ENCODE measurements around the gene CBFA2T3. TPM values are rescaled to one million over a fixed set of nuclear protein-coding genes. Genes with fewer than 3 reads are reported as not detected.

The CBFA2T3 gene
- polyA plus RNA-seq, 1 experiment = not detected

DNA sequence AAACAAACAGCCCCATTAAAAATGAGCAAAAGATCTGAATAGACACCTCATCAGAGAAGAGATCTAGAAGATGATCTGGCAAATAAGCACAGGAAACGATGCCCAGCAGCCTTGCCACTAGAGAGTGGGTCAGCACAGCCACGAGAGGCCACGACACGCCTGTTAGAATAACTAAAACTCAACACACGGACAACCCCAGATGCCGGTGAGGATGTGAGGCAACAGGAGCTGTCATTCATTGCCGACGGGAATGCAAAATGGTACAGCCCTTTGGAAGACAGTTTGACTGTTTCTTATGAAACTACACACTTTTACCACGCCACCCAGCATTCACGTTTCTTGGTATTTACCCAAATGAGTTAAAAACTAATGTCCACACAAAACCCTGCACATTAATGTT, 31.5 kb downstream of the CBFA2T3 start:
- ChIA-PET CTCF (interaction anchor here (0.6 kb wide), 1 partner anchor 198 kb away, joined by 4 read pairs; no protein-coding TSS in a partner anchor), POLR2A (no interaction called here)
- H3K27ac ChIP-seq (ENCODE audit: low read depth, low read length) = no peak overlapping the region
- TF ChIP-seq, protein P1, sequence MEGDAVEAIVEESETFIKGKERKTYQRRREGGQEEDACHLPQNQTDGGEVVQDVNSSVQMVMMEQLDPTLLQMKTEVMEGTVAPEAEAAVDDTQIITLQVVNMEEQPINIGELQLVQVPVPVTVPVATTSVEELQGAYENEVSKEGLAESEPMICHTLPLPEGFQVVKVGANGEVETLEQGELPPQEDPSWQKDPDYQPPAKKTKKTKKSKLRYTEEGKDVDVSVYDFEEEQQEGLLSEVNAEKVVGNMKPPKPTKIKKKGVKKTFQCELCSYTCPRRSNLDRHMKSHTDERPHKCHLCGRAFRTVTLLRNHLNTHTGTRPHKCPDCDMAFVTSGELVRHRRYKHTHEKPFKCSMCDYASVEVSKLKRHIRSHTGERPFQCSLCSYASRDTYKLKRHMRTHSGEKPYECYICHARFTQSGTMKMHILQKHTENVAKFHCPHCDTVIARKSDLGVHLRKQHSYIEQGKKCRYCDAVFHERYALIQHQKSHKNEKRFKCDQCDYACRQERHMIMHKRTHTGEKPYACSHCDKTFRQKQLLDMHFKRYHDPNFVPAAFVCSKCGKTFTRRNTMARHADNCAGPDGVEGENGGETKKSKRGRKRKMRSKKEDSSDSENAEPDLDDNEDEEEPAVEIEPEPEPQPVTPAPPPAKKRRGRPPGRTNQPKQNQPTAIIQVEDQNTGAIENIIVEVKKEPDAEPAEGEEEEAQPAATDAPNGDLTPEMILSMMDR (IDR thresholded peaks at IDR 0.05; ENCODE audit: low read depth, low read length) = no peak
- no peak overlapping the region for H3K4me3 ChIP-seq (ENCODE audit: low read depth, low read length)
- peaks cover 26% of the 10 kb centered on the region for H3K27me3 ChIP-seq (ENCODE audit: control insufficient read depth, insufficient read depth, low read length)
- no peaks in the 10 kb centered on the region for H3K9me3 ChIP-seq (ENCODE audit: control insufficient read depth, insufficient read depth, low read length)
- DNase-seq (ENCODE audit: low read depth, low spot score) = no peak

DNA sequence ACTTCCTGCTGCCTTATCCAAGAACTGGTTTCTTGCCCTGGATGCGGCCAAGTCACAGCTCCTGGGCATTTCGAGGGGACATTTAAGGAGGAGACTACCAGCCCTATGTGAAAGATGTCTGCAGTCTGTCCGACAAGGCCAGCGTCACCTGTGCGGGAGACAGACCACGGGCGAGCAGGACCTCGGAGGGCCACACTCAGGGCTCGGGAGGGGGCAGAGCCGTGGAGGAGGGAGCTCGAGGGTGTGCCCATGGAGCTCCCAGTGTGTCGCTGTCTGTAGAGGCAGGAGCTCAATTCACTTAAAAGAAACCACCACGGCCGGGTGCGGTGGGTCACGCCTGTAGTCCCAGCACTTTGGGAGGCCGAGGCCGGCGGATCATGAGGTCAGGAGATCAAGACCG, 33.3 kb downstream of the CBFA2T3 start:
- TF ChIP-seq, protein P1 (IDR thresholded peaks at IDR 0.05; ENCODE audit: low read depth, low read length) = no peak
- ChIA-PET POLR2A (no interaction called here), CTCF (interaction anchor here (0.8 to 1.3 kb wide), 2 partner anchors 22 to 224 kb away, joined by 3 read pairs; no protein-coding TSS in a partner anchor)
- H3K4me3 ChIP-seq (ENCODE audit: low read depth, low read length) = no peak overlapping the region
- DNase-seq (ENCODE audit: low read depth, low spot score) = no peak
- peaks cover 42% of the 10 kb centered on the region for H3K27me3 ChIP-seq (ENCODE audit: control insufficient read depth, insufficient read depth, low read length)
- no peaks in the 10 kb centered on the region for H3K9me3 ChIP-seq (ENCODE audit: control insufficient read depth, insufficient read depth, low read length)
- H3K27ac ChIP-seq (ENCODE audit: low read depth, low read length) = no peak overlapping the region

DNA sequence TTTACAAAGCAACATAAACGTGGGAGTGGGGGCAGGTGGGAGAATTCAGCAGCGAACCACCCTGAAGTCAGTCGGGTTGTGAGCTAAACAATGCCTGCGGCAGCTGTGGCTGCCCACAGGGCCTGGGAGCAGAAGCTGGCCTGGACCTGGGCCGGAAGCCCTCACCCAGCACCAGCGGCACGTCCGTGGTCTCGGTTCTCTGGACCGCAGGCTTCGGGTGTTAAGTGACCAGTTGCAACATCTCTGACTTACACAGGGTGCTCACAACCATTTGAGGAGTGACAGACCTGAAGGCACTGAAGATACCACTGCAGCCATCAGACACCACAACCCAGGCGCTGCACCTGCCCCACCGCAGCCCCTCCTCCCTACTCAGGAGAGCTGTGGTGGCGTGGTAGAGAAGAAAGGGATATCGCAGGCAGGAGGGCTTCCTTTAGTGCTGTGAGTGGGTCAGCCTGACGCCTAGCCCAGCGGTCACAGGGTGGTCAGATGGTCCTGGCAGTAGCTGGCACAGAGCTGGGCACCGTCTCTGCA, 33.8 kb downstream of the CBFA2T3 start:
- Histone ChIP-seq H3K27ac (ENCODE audit: low read depth, low read length) (no peak overlapping the region), H3K27me3 (ENCODE audit: control insufficient read depth, insufficient read depth, low read length) (peaks cover 45% of the 10 kb centered on the region), H3K9me3 (ENCODE audit: control insufficient read depth, insufficient read depth, low read length) (no peaks in the 10 kb centered on the region), H3K4me3 (ENCODE audit: low read depth, low read length) (no peak overlapping the region)
- ChIA-PET CTCF (interaction anchor here (0.8 kb wide), 1 partner anchor 224 kb away, joined by 3 read pairs; no protein-coding TSS in a partner anchor), POLR2A (no interaction called here)
- TF ChIP-seq, protein P1 (IDR thresholded peaks at IDR 0.05; ENCODE audit: low read depth, low read length) = no peak
- no peak for DNase-seq (ENCODE audit: low read depth, low spot score)

DNA sequence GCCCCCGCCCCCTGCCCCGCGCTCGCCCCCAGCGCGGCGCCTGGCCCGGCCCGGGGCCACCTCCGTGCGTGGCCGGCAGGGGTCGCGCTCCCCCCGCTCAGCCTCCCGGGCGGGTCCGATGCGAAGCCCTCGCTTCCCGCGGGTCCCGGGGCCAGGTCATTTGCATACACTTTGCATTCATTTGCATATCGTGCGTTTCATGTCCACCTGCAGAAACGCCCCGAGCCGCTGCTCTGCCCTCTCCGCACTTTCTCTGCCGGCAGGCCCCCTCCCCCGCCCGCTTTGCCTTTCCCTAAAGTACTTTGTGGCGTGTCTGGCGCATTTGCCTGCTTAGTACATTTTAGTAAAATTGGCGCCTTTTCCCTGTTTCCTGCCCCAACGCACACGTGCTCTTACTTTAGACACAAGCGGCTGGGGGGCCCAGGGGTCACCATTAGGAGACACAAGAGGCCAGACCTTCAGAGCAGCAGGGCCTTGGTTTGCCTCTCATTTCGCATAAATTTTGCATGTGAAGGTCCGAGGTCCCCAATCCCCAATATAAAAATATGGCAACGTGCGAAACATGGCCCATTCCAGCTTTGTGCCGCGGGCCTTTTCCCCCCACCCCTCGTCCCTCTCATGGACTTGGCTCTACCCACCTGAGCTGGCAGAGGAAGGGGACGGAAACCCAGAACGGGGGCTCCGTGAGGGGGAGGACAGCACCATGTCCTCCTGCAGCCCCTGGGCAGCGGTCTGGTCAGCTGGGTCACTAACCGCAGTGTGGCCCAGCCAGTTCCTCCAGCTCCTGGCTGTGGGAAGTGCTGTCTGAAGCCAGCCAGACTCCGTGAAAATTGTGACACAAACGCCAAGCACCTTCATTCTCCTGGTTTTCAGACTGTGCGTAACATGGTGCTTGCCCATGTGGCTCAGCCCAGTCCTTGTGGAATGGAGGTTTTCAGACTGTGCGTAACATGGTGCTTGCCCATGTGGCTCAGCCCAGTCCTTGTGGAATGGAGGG, 34.8 kb downstream of the CBFA2T3 start:
- POLR2A ChIA-PET = no interaction called here
- H3K4me3 ChIP-seq (ENCODE audit: low read depth, low read length) = no peak overlapping the region
- peaks cover 47% of the 10 kb centered on the region for H3K27me3 ChIP-seq (ENCODE audit: control insufficient read depth, insufficient read depth, low read length)
- no peak overlapping the region for H3K27ac ChIP-seq (ENCODE audit: low read depth, low read length)
- TF ChIP-seq, protein P1 (IDR thresholded peaks at IDR 0.05; ENCODE audit: low read depth, low read length) = peak; percentile 46
- H3K9me3 ChIP-seq (ENCODE audit: control insufficient read depth, insufficient read depth, low read length) = no peaks in the 10 kb centered on the region; the same call in 1 of the 2 replicates
- DNase-seq (ENCODE audit: low read depth, low spot score) = no peak
- CTCF ChIA-PET = interaction anchor here (0.6 kb wide), 1 partner anchor 23 kb away, joined by 3 read pairs; no protein-coding TSS in a partner anchor

All from AG04450 (cell line).